ENCODE results near the gene FHIT. TPM values are rescaled to one million over a fixed set of nuclear protein-coding genes. Genes with fewer than 3 reads are reported as not detected.

FHIT gene
- polyA plus RNA-seq, 1 of the 3 experiments (the other 2 are of a cell fraction) = 0.41 TPM

- TF ChIP-seq USF2 (IDR thresholded peaks at IDR 0.05; ENCODE audit: borderline replicate concordance, low read depth, low read length) (no peak), GATA2 (CRISPR knock-in tag; IDR thresholded peaks at IDR 0.05) (no peak), RXRA (IDR thresholded peaks at IDR 0.05; ENCODE audit: borderline replicate concordance, low read depth) (no peak), RFX5 (IDR thresholded peaks at IDR 0.05; ENCODE audit: low read length) (no peak)
These were observed 26.4 kb downstream of the FHIT start (continued) for GRCh38 chr3:61224823-61225222.

- no peak overlapping the region for H2AFZ ChIP-seq (ENCODE audit: low read depth)
- ChIA-PET CTCF (no interaction called here), POLR2A (no interaction called here)
- H3K4me2 ChIP-seq = no peak overlapping the region
- 58% methylated on average over 2 of the region's 2 CpGs for WGBS (ENCODE audit: low lambda C conversion rate)
- H3K27me3 ChIP-seq (ENCODE audit: insufficient read depth) = no peaks in the 10 kb centered on the region
- no peak overlapping the region for H3K9ac ChIP-seq
- no peaks in the 10 kb centered on the region for H3K79me2 ChIP-seq (ENCODE audit: insufficient read depth)
- no peaks in the 10 kb centered on the region for H3F3A ChIP-seq (replicated peaks; ENCODE audit: insufficient read depth)
- no peaks in the 10 kb centered on the region for H3K36me3 ChIP-seq (replicated peaks in 1 of 2; ENCODE audit: control insufficient read depth in 1 of 2, insufficient read depth in 2 of 2, low read length in 1 of 2)
- H3K4me1 ChIP-seq (ENCODE audit: control insufficient read depth in 1 of 2, insufficient read depth in 2 of 2, low read depth in 1 of 2, low read length in 1 of 2) = peaks cover 0 to 15% of the 10 kb centered on the region in 2 experiments; a peak in 1 of 4 replicates
- H3K9me3 ChIP-seq = no peaks in the 10 kb centered on the region
- no peaks in the 10 kb centered on the region for H3K9me2 ChIP-seq
- no peaks in the 10 kb centered on the region for H4K20me1 ChIP-seq (ENCODE audit: insufficient read depth)
- H3K4me3 ChIP-seq (ENCODE audit: low read depth in 2 of 2, low read length in 1 of 2) = no peak overlapping the region
- H3K27ac ChIP-seq (ENCODE audit: low read depth in 2 of 2, low read length in 1 of 2) = no peak overlapping the region
- TF ChIP-seq MAX (IDR thresholded peaks at IDR 0.05; ENCODE audit: low read depth) = no peak
- TF ChIP-seq IRF3 (IDR thresholded peaks at IDR 0.05; ENCODE audit: low read depth, low read length) = no peak
- no peak for TF ChIP-seq USF2 (IDR thresholded peaks at IDR 0.05; ENCODE audit: borderline replicate concordance, low read depth, low read length)
- TF ChIP-seq TCF12 (IDR thresholded peaks at IDR 0.05) = no peak
- TF ChIP-seq RXRA (IDR thresholded peaks at IDR 0.05; ENCODE audit: borderline replicate concordance, low read depth) = no peak
- TF ChIP-seq TEAD4 (IDR thresholded peaks at IDR 0.05; ENCODE audit: borderline replicate concordance, insufficient read depth) = no peak
- TF ChIP-seq REST (IDR thresholded peaks at IDR 0.05; ENCODE audit: low read depth, low read length) = no peak
- no peak for TF ChIP-seq USF1 (IDR thresholded peaks at IDR 0.05; ENCODE audit: borderline replicate concordance, low read depth)
- DNase-seq = no peak
These were observed 27.8 kb downstream of the FHIT start for GRCh38 chr3:61223451-61223850.
